ENCODE data around the gene SLC25A13. TPM values are rescaled to one million over a fixed set of nuclear protein-coding genes. Genes with fewer than 3 reads are reported as not detected.

Gene SLC25A13
- total and polyA plus RNA-seq, 2 of the 8 experiments (the other 6 are each of a cell fraction or from before 2014, with no cell fraction given), result 30.8 to 85.4 TPM

- Histone ChIP-seq H4K91ac (replicated peaks; ENCODE audit: insufficient read length, low read length) (no peak overlapping the region), H3K79me2 (ENCODE audit: control insufficient read depth in 1 of 2, insufficient read depth in 2 of 2, low read length in 2 of 2) (no peaks in the 10 kb centered on the region), H3K18ac (ENCODE audit: extremely low read depth, low read length) (no peak overlapping the region), H3K27me3 (replicated peaks in 1 of 4; ENCODE audit: control insufficient read depth in 3 of 4, extremely low read depth in 1 of 4, insufficient read depth in 3 of 4, low read length in 3 of 4) (no peaks in the 10 kb centered on the region), H4K20me1 (replicated peaks in 1 of 2; ENCODE audit: control insufficient read depth in 1 of 2, insufficient read depth in 2 of 2, low read length in 2 of 2) (no peaks in the 10 kb centered on the region), H2BK12ac (ENCODE audit: low read depth, low read length) (no peak overlapping the region), H3K14ac (ENCODE audit: insufficient read length) (no peak overlapping the region), H2BK20ac (ENCODE audit: low read length) (no peak overlapping the region), H3K9ac (replicated peaks in 1 of 4; ENCODE audit: extremely low read depth in 1 of 4, low read depth in 3 of 4, low read length in 3 of 4) (no peak overlapping the region), H2AFZ (ENCODE audit: low read length) (no peak overlapping the region), H2BK120ac (replicated peaks; ENCODE audit: low read depth, low read length) (no peak overlapping the region), H3K36me3 (ENCODE audit: control insufficient read depth in 2 of 4, insufficient read depth in 4 of 4, low read length in 3 of 4) (peaks cover 0 to 9% (median 3%) of the 10 kb centered on the region in 4 experiments; a peak in 3 of 8 replicates), H2BK5ac (ENCODE audit: low read depth, low read length) (no peak overlapping the region), H3K79me1 (ENCODE audit: low read depth, low read length) (no peaks in the 10 kb centered on the region), H3K27ac (ENCODE audit: low read depth, low read length) (no peak overlapping the region), H2BK15ac (ENCODE audit: low read length) (no peak overlapping the region), H3K4me1 (replicated peaks in 1 of 4; ENCODE audit: control insufficient read depth in 3 of 4, insufficient read depth in 4 of 4, low read length in 3 of 4) (peaks cover 0 to 6% (median 0%) of the 10 kb centered on the region in 4 experiments; a peak in 3 of 7 replicates), H3K9me3 (ENCODE audit: insufficient read depth in 2 of 2, low read depth in 1 of 2, low read length in 1 of 2) (no peaks in the 10 kb centered on the region), H4K5ac (ENCODE audit: insufficient read length, low read depth, low read length) (no peak overlapping the region), H2AK5ac (ENCODE audit: low read depth, low read length) (no peak overlapping the region), H3K4me2 (ENCODE audit: insufficient read depth in 1 of 2, low read depth in 2 of 2, low read length in 2 of 2) (no peak overlapping the region), H3K23me2 (ENCODE audit: low read depth, low read length) (no peaks in the 10 kb centered on the region), H3K23ac (ENCODE audit: insufficient read length) (no peak overlapping the region), H3K4me3 (ENCODE audit: extremely low read depth in 1 of 4, insufficient read depth in 2 of 4, low read depth in 3 of 4, low read length in 4 of 4) (no peak overlapping the region), H4K8ac (ENCODE audit: extremely low read depth, insufficient read depth, low read length) (no peak overlapping the region), H3K56ac (replicated peaks; ENCODE audit: insufficient read length, low read depth, low read length) (no peak overlapping the region), H3K4ac (replicated peaks; ENCODE audit: insufficient read length, low read depth, low read length) (no peak overlapping the region)
- CTCF ChIA-PET (ENCODE audit: partially characterized antibody), result interaction anchor here (0.6 to 2.0 kb wide), 4 partner anchors 14 to 390 kb away, joined by 3 to 5 read pairs (median 4); no protein-coding TSS in a partner anchor
- FAIRE-seq (no peak), DNase-seq (ENCODE audit: low read depth in 1 of 2, low spot score in 2 of 2) (no peak)
- TF ChIP-seq PHF8 (conservative IDR thresholded peaks at IDR 0.05; ENCODE audit: low read depth, low read length), result no peak
- TF ChIP-seq SIRT6 (IDR thresholded peaks at IDR 0.05; ENCODE audit: low read length), result no peak
- no peak for TF ChIP-seq SIX5 (IDR thresholded peaks at IDR 0.05; ENCODE audit: low read depth, low read length)
- no peak for TF ChIP-seq ATF3 (IDR thresholded peaks at IDR 0.05; ENCODE audit: insufficient read depth, low read depth, low read length)
- no peak for TF ChIP-seq RFX5 (IDR thresholded peaks at IDR 0.05; ENCODE audit: borderline replicate concordance, low read depth, low read length)
- 91% methylated on average over 7 of the region's 7 CpGs; no CpG with 5 or more reads in 1 of the 2 experiments for WGBS, 2 experiments (ENCODE audit: extremely low coverage in 1 of 2, insufficient coverage in 1 of 2, insufficient read length in 1 of 2, insufficient replicate concordance in 2 of 2, low coverage in 1 of 2, low lambda C conversion rate in 2 of 2, missing lambda C conversion rate in 1 of 2)
- POLR2A ChIA-PET (ENCODE audit: partially characterized antibody), result no interaction called here
Observed at GRCh38 chr7:96116173-96116572, 205.7 kb downstream of the SLC25A13 start.

Measured in H1 (cell line).